ENCODE data around the gene PDE4D.

PDE4D gene

GRCh38 chr5:59519338-59519737 is 374.2 kb downstream of the PDE4D start:
- TF ChIP-seq EZH2phosphoT487 (IDR thresholded peaks at IDR 0.05; ENCODE audit: low read length) (no peak), EZH2 (optimal IDR thresholded peaks at IDR 0.05; ENCODE audit: low read depth, low read length) (no peak), CTCF (IDR thresholded peaks at IDR 0.05; ENCODE audit: low read length) (no peak)
- Histone ChIP-seq H3K9me2 (replicated peaks; ENCODE audit: insufficient read depth, low read length) (no peaks in the 10 kb centered on the region), H3K4me2 (ENCODE audit: low read depth, low read length) (no peak overlapping the region), H3K36me3 (replicated peaks; ENCODE audit: insufficient read depth, low read length) (no peaks in the 10 kb centered on the region), H3K4me3 (ENCODE audit: low read length) (no peak overlapping the region), H3K27me3 (replicated peaks; ENCODE audit: insufficient read depth, low read length) (no peaks in the 10 kb centered on the region), H3K9ac (ENCODE audit: low read length) (no peak overlapping the region), H3F3A (ENCODE audit: insufficient read depth, low read length) (no peaks in the 10 kb centered on the region), H2AFZ (ENCODE audit: low read length) (no peak overlapping the region), H3K27ac (ENCODE audit: low read length) (no peak overlapping the region), H3K79me2 (ENCODE audit: low read length) (no peaks in the 10 kb centered on the region), H3K9me3 (replicated peaks; ENCODE audit: insufficient read depth, low read length) (no peaks in the 10 kb centered on the region), H3K4me1 (ENCODE audit: low read length) (no peaks in the 10 kb centered on the region), H4K20me1 (ENCODE audit: insufficient read depth, low read length) (no peaks in the 10 kb centered on the region)
- no peak for DNase-seq

DNA sequence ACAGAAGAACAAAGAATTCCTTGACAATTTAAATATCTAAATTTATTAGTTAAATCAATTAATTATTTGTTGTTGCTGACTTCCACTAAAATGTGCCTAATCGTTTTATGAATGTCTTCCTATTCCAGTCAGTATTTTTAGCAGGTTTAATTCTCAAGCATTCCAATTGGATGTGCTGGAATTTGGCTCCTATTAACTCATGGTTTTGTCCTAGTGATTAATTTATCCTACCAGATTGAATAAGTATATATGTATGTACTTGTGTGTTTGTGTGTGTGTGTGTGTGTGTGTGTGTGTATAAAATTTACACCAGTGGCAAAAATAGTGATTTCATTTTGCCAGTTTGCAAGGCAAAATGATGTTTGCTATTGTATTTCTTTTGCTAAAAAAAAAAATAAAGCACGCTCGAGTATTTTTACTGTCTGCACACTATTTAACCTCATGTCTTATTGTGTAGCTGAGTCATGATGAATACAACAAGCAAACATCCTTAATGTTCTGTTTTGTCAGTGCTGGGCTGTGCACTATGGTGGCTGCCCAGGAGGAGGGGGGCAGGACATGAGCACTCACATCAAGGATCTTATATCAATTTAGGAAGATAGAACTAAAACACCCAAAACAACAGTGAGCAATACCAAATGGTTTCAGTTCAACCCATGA is 375.5 kb downstream of the PDE4D start:
- Histone ChIP-seq H3K4me3 (ENCODE audit: low read length) (no peak overlapping the region), H3K27ac (ENCODE audit: low read length) (no peak overlapping the region), H3F3A (ENCODE audit: insufficient read depth, low read length) (no peaks in the 10 kb centered on the region), H3K9ac (ENCODE audit: low read length) (no peak overlapping the region), H3K27me3 (replicated peaks; ENCODE audit: insufficient read depth, low read length) (no peaks in the 10 kb centered on the region), H3K4me2 (ENCODE audit: low read depth, low read length) (no peak overlapping the region), H3K79me2 (ENCODE audit: low read length) (no peaks in the 10 kb centered on the region), H2AFZ (ENCODE audit: low read length) (no peak overlapping the region), H4K20me1 (ENCODE audit: insufficient read depth, low read length) (no peaks in the 10 kb centered on the region), H3K4me1 (ENCODE audit: low read length) (no peaks in the 10 kb centered on the region), H3K9me3 (replicated peaks; ENCODE audit: insufficient read depth, low read length) (no peaks in the 10 kb centered on the region), H3K9me2 (replicated peaks; ENCODE audit: insufficient read depth, low read length) (no peaks in the 10 kb centered on the region), H3K36me3 (replicated peaks; ENCODE audit: insufficient read depth, low read length) (no peaks in the 10 kb centered on the region)
- DNase-seq: no peak
- TF ChIP-seq EZH2phosphoT487 (IDR thresholded peaks at IDR 0.05; ENCODE audit: low read length) (no peak), EZH2 (optimal IDR thresholded peaks at IDR 0.05; ENCODE audit: low read depth, low read length) (no peak), CTCF (IDR thresholded peaks at IDR 0.05; ENCODE audit: low read length) (no peak)

DNA sequence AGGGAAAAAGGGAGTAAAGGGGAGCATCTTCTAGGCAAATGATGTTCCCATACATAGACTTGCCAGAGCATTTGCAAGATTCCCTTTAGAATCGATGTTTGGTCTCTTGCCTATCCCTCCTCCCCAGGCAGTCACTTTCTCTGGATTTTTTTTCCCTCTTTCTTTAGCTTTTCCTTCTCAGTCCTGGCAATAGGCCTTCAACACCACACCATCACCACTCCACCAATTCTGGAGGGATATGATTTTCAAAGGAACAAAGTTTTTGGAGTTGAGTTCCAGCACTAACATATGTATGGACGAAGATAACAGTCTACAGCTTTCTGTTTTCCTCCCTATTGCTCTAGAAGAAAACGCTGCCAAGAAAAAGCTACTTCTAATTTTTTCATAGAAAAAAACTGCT is 377.4 kb downstream of the PDE4D start:
- no peak overlapping the region for H3K27ac ChIP-seq (ENCODE audit: low read length)
- no peak overlapping the region for H3K4me2 ChIP-seq (ENCODE audit: low read depth, low read length)
- no peak for TF ChIP-seq EZH2phosphoT487 (IDR thresholded peaks at IDR 0.05; ENCODE audit: low read length)
- no peak for TF ChIP-seq CTCF (IDR thresholded peaks at IDR 0.05; ENCODE audit: low read length)
- TF ChIP-seq EZH2 (optimal IDR thresholded peaks at IDR 0.05; ENCODE audit: low read depth, low read length): no peak
- H3K36me3 ChIP-seq (replicated peaks; ENCODE audit: insufficient read depth, low read length): no peaks in the 10 kb centered on the region
- H3F3A ChIP-seq (ENCODE audit: insufficient read depth, low read length): no peaks in the 10 kb centered on the region
- no peak for DNase-seq
- H3K27me3 ChIP-seq (replicated peaks; ENCODE audit: insufficient read depth, low read length): no peaks in the 10 kb centered on the region
- H3K79me2 ChIP-seq (ENCODE audit: low read length): no peaks in the 10 kb centered on the region
- H3K4me3 ChIP-seq (ENCODE audit: low read length): no peak overlapping the region
- H2AFZ ChIP-seq (ENCODE audit: low read length): no peak overlapping the region
- no peaks in the 10 kb centered on the region for H3K9me3 ChIP-seq (replicated peaks; ENCODE audit: insufficient read depth, low read length)
- no peak overlapping the region for H3K9ac ChIP-seq (ENCODE audit: low read length)
- H4K20me1 ChIP-seq (ENCODE audit: insufficient read depth, low read length): no peaks in the 10 kb centered on the region
- no peaks in the 10 kb centered on the region for H3K4me1 ChIP-seq (ENCODE audit: low read length)
- no peaks in the 10 kb centered on the region for H3K9me2 ChIP-seq (replicated peaks; ENCODE audit: insufficient read depth, low read length)

All from MM.1S (cell line).